HEK293 (cell line): ENCODE results near the gene DDIT4.
A peak's percentile ranks its signal among the peaks of the same experiment; 100 is the strongest.

Experiments
- MZF1 ChIP-seq: fragments of 450-650 bp; formaldehyde crosslinking; IDR thresholded peaks from 2 replicates; pipeline ENCODE4 v1.5.1; 2017; ENCODE audit warnings: missing biosample characterization, missing genetic modification characterization, borderline replicate concordance
- PBX3 ChIP-seq: sonication (generic); formaldehyde crosslinking; IDR thresholded peaks from 2 replicates; pipeline ENCODE4 v1.8.1; 2022; ENCODE audit warnings: mild to moderate bottlenecking, moderate library complexity, missing genetic modification reagents
- REPIN1 ChIP-seq: fragments of 450-650 bp; formaldehyde crosslinking; IDR thresholded peaks from 2 replicates; pipeline ENCODE4 v1.5.1; 2017; ENCODE audit warnings: missing biosample characterization, missing genetic modification characterization, low read depth
- REST ChIP-seq: fragments of 450-650 bp; formaldehyde crosslinking; IDR thresholded peaks from 2 replicates; pipeline ENCODE4 v1.5.1; 2016; ENCODE audit warnings: missing biosample characterization, missing genetic modification characterization
- ZBTB20 ChIP-seq: fragments of 450-650 bp; formaldehyde crosslinking; IDR thresholded peaks from 2 replicates; pipeline ENCODE4 v1.5.1; 2016; ENCODE audit warnings: missing biosample characterization, missing genetic modification characterization
- ZBTB49 ChIP-seq: fragments of 450-650 bp; formaldehyde crosslinking; IDR thresholded peaks from 2 replicates; pipeline ENCODE4 v1.5.1; 2016; ENCODE audit warnings: missing biosample characterization, missing genetic modification characterization, low read depth
- ZBTB8A ChIP-seq: fragments of 450-650 bp; formaldehyde crosslinking; IDR thresholded peaks from 2 replicates; pipeline ENCODE4 v1.5.1; 2016; ENCODE audit warnings: missing biosample characterization, missing genetic modification characterization
- ZFP41 ChIP-seq: fragments of 450-650 bp; formaldehyde crosslinking; IDR thresholded peaks from 2 replicates; pipeline ENCODE4 v1.5.1; 2016; ENCODE audit warnings: missing biosample characterization, missing genetic modification characterization, borderline replicate concordance
- ZNF140 ChIP-seq: fragments of 450-650 bp; formaldehyde crosslinking; IDR thresholded peaks from 2 replicates; pipeline ENCODE4 v1.5.1; 2016; ENCODE audit warnings: missing biosample characterization, missing genetic modification characterization
- ZNF146 ChIP-seq: fragments of 450-650 bp; formaldehyde crosslinking; IDR thresholded peaks from 2 replicates; pipeline ENCODE4 v1.5.1; 2016; ENCODE audit warnings: missing biosample characterization, missing genetic modification characterization
- ZNF174 ChIP-seq: fragments of 450-650 bp; formaldehyde crosslinking; IDR thresholded peaks from 2 replicates; pipeline ENCODE4 v1.5.0; 2017; ENCODE audit warnings: missing biosample characterization, mild to moderate bottlenecking, missing genetic modification characterization
- ZNF19 ChIP-seq: fragments of 450-650 bp; formaldehyde crosslinking; IDR thresholded peaks from 2 replicates; pipeline ENCODE4; 2016; ENCODE audit warnings: missing biosample characterization, missing genetic modification characterization, low read depth
- ZNF23 ChIP-seq: fragments of 450-650 bp; formaldehyde crosslinking; IDR thresholded peaks from 2 replicates; pipeline ENCODE4 v1.5.1; 2016; ENCODE audit warnings: missing biosample characterization, missing genetic modification characterization, borderline replicate concordance
- ZNF302 ChIP-seq: fragments of 450-650 bp; formaldehyde crosslinking; IDR thresholded peaks from 2 replicates; pipeline ENCODE4 v1.5.1; 2016; ENCODE audit warnings: missing biosample characterization, missing genetic modification characterization, low read depth
- ZNF341 ChIP-seq: fragments of 450-650 bp; formaldehyde crosslinking; IDR thresholded peaks from 2 replicates; pipeline ENCODE4; 2016; ENCODE audit warnings: low read depth, missing biosample characterization, missing genetic modification characterization
- ZNF426 ChIP-seq: fragments of 450-650 bp; formaldehyde crosslinking; IDR thresholded peaks from 2 replicates; pipeline ENCODE4 v1.5.1; 2017; ENCODE audit warnings: missing biosample characterization, missing genetic modification characterization, mild to moderate bottlenecking, inconsistent platforms, moderate library complexity
- ZNF548 ChIP-seq: fragments of 450-650 bp; formaldehyde crosslinking; IDR thresholded peaks from 2 replicates; pipeline ENCODE4 v1.5.1; 2016; ENCODE audit warnings: missing biosample characterization, missing genetic modification characterization
- ZNF555 ChIP-seq: fragments of 450-650 bp; formaldehyde crosslinking; conservative IDR thresholded peaks from 2 replicates; pipeline ENCODE4 v1.5.1; 2017; ENCODE audit warnings: missing biosample characterization, mild to moderate bottlenecking, missing genetic modification characterization, inconsistent platforms
- ZNF571 ChIP-seq: fragments of 450-650 bp; formaldehyde crosslinking; IDR thresholded peaks from 2 replicates; pipeline ENCODE4 v1.5.0; 2017; ENCODE audit warnings: missing biosample characterization, missing genetic modification characterization
- ZNF645 ChIP-seq: fragments of 450-650 bp; formaldehyde crosslinking; IDR thresholded peaks from 2 replicates; pipeline ENCODE4; 2016; ENCODE audit warnings: missing biosample characterization, missing genetic modification characterization
- ZNF654 ChIP-seq: fragments of 450-650 bp; formaldehyde crosslinking; IDR thresholded peaks from 2 replicates; pipeline ENCODE4 v1.5.1; 2016; ENCODE audit warnings: low read depth, missing biosample characterization, missing genetic modification characterization
- ZNF792 ChIP-seq: fragments of 450-650 bp; formaldehyde crosslinking; IDR thresholded peaks from 2 replicates; pipeline ENCODE4 v1.5.1; 2016; ENCODE audit warnings: missing biosample characterization, missing genetic modification characterization
- ZNF843 ChIP-seq: fragments of 450-650 bp; formaldehyde crosslinking; IDR thresholded peaks from 2 replicates; pipeline ENCODE4 v1.5.1; 2016; ENCODE audit warnings: missing biosample characterization, missing genetic modification characterization
- ZSCAN23 ChIP-seq: fragments of 450-650 bp; formaldehyde crosslinking; IDR thresholded peaks from 2 replicates; pipeline ENCODE4 v1.5.1; 2016; ENCODE audit warnings: missing biosample characterization, missing genetic modification characterization
- TF ChIP-seq, protein P1 (sequence below): fragments of 450-650 bp; formaldehyde crosslinking; conservative IDR thresholded peaks from 2 replicates; pipeline ENCODE4 v1.5.1; 2016; ENCODE audit warnings: low read depth, missing biosample characterization, missing genetic modification characterization
- TF ChIP-seq, protein P2 (sequence below): fragments of 450-650 bp; formaldehyde crosslinking; IDR thresholded peaks from 2 replicates; pipeline ENCODE4 v1.5.1; 2016; ENCODE audit warnings: missing biosample characterization, missing genetic modification characterization

DDIT4 gene

GRCh38 chr10:72273410-72274212 is at the start of gene DDIT4 (continued):
- TF ChIP-seq ZNF645 (tag by site-specific recombination) (peak; percentile 85; the same call in 1 of the 2 replicates), ZNF792 (tag by site-specific recombination) (0 out of 2 replicates have a peak, but pooled peaks have one; percentile 47), ZNF140 (tag by site-specific recombination) (no peak), ZNF302 (tag by site-specific recombination) (no peak), ZNF146 (tag by site-specific recombination) (no peak), ZNF426 (tag by site-specific recombination) (no peak), ZBTB8A (tag by site-specific recombination) (peak; percentile 86), REST (tag by site-specific recombination) (no peak; the same call in 1 of the 2 replicates), ZNF23 (no peak), ZNF174 (tag by site-specific recombination) (no peak), ZNF548 (tag by site-specific recombination) (no peak), ZNF555 (no peak), PBX3 (CRISPR knock-in tag) (no peak; the same call in 1 of the 2 replicates), ZNF843 (tag by site-specific recombination) (peak; percentile 71), ZBTB49 (tag by site-specific recombination) (no peak), ZNF19 (tag by site-specific recombination) (no peak), ZFP41 (peak; percentile 61; the same call in 1 of the 2 replicates), MZF1 (peak; percentile 43; the same call in 1 of the 2 replicates), REPIN1 (tag by site-specific recombination) (peak; percentile 93; the same call in 1 of the 2 replicates), ZNF571 (tag by site-specific recombination) (no peak), ZNF341 (tag by site-specific recombination) (peak; percentile 5; the same call in 1 of the 2 replicates), ZSCAN23 (no peak), ZBTB20 (tag by site-specific recombination) (no peak), ZNF654 (tag by site-specific recombination) (no peak)
- TF ChIP-seq, protein P1, sequence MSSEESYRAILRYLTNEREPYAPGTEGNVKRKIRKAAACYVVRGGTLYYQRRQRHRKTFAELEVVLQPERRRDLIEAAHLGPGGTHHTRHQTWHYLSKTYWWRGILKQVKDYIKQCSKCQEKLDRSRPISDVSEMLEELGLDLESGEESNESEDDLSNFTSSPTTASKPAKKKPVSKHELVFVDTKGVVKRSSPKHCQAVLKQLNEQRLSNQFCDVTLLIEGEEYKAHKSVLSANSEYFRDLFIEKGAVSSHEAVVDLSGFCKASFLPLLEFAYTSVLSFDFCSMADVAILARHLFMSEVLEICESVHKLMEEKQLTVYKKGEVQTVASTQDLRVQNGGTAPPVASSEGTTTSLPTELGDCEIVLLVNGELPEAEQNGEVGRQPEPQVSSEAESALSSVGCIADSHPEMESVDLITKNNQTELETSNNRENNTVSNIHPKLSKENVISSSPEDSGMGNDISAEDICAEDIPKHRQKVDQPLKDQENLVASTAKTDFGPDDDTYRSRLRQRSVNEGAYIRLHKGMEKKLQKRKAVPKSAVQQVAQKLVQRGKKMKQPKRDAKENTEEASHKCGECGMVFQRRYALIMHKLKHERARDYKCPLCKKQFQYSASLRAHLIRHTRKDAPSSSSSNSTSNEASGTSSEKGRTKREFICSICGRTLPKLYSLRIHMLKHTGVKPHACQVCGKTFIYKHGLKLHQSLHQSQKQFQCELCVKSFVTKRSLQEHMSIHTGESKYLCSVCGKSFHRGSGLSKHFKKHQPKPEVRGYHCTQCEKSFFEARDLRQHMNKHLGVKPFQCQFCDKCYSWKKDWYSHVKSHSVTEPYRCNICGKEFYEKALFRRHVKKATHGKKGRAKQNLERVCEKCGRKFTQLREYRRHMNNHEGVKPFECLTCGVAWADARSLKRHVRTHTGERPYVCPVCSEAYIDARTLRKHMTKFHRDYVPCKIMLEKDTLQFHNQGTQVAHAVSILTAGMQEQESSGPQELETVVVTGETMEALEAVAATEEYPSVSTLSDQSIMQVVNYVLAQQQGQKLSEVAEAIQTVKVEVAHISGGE = no peak
- TF ChIP-seq, protein P2, sequence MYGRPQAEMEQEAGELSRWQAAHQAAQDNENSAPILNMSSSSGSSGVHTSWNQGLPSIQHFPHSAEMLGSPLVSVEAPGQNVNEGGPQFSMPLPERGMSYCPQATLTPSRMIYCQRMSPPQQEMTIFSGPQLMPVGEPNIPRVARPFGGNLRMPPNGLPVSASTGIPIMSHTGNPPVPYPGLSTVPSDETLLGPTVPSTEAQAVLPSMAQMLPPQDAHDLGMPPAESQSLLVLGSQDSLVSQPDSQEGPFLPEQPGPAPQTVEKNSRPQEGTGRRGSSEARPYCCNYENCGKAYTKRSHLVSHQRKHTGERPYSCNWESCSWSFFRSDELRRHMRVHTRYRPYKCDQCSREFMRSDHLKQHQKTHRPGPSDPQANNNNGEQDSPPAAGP (tag by site-specific recombination) = peak; percentile 78
